Right ventricle myocardium superior (tissue), 1 donor: ENCODE measurements around the gene BANF2. TPM values are rescaled to one million over a fixed set of nuclear protein-coding genes. Genes with fewer than 3 reads are reported as not detected.
A peak's percentile ranks its signal among the peaks of the same experiment; 100 is the strongest.

Source experiments
- ATAC-seq: fragments of 200-7000 bp; cut with Tn5 transposase; one replicate; pipeline ENCODE4 v1.9.1; 2020; ENCODE audit warnings: mild to moderate bottlenecking; ENCODE audit not compliant: poor library complexity
- DNase-seq: peaks from one replicate; pipeline ENCODE4 v3.0.0-alpha.2; 2020
- intact Hi-C: fragments of 100-400 bp; cut with DNase I; formaldehyde crosslinking; loops from one replicate; pipeline ENCODE4 v1.11.2; 2022
- total RNA-seq: library from RNA; stranded (reverse); fragmentation: NEBNext Ultra II Directional; extraction: Animal tissue kit (Norgen Biotek cat#: 25700); gene quantifications from one replicate; pipeline ENCODE4 v1.2.1, GENCODE V29; 2021
- donor health status: DM: no; HTN: yes; CAD: no; lungs with severe emphysema.

Gene BANF2
- total RNA-seq, 1 donor from 2014 or later: not detected

- DNase-seq: peak; percentile 58
- intact Hi-C loops: no loop called here
- ATAC-seq: peak; percentile 82
These were observed 37.3 kb upstream of the BANF2 start for GRCh38 chr20:17662333-17663039.

- intact Hi-C loops: no loop called here
- ATAC-seq (peak; percentile 24), DNase-seq (no peak)
These were observed 36.7 kb upstream of the BANF2 start for GRCh38 chr20:17663040-17663399.

- no peak for DNase-seq
- intact Hi-C loops: no loop called here
- no peak for ATAC-seq
These were observed 36.3 kb upstream of the BANF2 start for GRCh38 chr20:17663486-17663885.

DNA sequence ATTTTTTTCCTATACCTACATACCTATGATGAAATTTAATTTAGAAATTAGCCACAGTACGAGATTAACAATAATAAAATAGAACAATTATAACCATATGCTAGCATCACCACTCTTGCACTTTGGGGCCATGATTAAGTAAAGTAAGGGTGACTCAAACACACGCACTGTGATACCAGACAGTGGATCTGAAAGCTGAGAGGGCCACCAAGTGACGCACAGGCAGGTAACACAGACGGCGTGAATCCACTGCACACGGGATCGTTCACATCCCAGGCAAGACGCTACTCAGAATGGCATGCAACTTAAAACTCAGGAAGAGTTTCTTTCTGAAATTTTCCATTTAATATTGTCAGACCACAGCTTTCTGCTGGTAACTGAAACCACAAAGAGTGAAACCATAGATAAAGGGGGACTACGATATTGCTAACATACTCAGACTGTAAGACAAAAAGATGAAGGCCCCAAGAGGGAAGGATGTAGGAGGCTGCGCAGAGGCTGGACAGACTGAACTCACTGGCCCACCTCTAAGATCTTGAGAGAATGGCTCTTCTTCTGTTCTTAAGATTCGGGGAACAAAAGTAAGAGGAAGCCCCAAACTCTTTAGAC is 35.6 kb upstream of the BANF2 start:
- ATAC-seq (no peak), DNase-seq (no peak)
- intact Hi-C loops: no loop called here

DNA sequence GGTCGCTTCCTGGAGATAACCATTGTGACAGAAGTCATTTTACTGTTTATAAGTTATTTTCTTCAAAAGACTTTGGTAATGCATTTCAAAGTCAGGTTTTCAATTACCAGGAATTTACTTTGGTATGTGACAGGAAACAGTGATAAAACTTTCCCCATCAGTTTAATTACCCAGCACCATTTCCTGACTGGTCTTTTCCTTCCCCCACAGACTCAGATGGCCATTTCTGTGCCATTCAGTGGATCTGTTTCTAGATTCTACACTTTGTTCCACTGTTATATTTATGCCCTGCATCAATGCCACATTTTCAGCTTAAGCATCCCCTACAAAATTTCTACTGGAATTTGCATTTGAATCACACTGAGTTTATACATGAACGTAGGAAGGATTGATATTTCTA is 34.0 kb upstream of the BANF2 start:
- intact Hi-C loops: no loop called here
- ATAC-seq: no peak
- no peak for DNase-seq

- ATAC-seq: peak; percentile 61
- DNase-seq: no peak
- intact Hi-C loops: no loop called here
These were observed 33.3 kb upstream of the BANF2 start for GRCh38 chr20:17666481-17666880.

DNA sequence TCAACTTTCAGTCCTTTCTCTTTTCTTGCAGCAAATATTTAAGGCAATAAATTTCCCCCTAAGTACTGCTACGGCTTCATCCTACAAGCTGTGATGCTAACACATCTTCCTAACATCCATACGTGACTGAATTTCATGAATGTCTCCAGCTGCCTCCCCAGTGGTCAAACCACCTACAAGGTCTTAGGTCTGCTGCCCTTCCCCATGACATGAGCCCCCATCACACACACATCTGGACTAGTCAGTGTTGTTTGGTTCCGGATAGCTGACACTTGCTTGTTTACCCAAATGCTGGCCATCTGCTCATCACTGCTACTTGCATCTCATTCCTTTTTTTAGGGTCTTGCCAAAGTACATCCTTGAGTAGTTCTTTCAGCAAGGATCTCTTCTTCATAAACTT is 32.3 kb upstream of the BANF2 start:
- intact Hi-C loops: no loop called here
- ATAC-seq: no peak

DNA sequence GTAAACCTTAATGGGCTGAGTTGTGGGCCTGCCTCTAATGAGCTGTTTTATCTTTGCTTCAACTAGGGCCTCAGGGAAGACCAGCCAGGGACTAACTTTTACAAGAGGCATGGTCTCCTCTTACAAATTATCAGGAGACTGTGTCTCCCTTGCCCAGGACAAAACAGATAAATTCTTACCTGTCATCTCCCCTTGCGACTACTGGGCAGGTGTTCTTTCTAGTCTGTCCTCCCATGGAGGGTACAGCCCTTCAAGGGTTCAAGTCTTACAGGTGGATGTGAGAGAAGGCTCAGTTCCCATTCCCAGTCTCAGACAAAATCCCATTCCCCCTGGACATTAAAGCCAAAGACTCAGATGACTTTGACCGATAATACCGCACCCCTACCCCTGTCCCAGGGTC is 31.3 kb upstream of the BANF2 start:
- ATAC-seq (no peak), DNase-seq (no peak)
- intact Hi-C loops: no loop called here

More for the DNA sequence above, 32.3 kb upstream of the BANF2 start:
- DNase-seq: no peak

- no peak for ATAC-seq
- intact Hi-C loops: no loop called here
These were observed 30.3 kb upstream of the BANF2 start for GRCh38 chr20:17669306-17669931.

DNA sequence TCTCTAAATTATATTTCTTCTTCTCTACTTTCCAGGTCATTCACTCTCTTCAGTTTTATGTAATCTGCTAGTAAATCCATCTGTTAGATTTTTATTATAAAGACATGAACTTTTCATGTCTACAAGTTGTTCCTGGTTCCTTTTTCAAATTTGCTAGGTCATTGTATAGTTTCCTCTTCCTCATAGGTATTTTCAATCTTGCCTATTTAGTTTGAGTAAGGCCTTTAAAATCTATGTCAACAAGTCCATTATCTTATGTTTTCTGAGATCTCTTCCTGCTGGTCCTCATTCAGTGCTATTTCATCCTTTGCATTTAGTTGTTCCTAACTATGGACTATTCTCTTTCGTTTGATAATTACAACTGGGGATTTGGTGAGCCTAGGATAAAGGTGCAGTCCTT is 28.8 kb upstream of the BANF2 start:
- no peak for ATAC-seq
- intact Hi-C loops: loop anchor here (10.0 kb wide), 1 partner anchor 56 kb away; no protein-coding TSS in a partner anchor

More at GRCh38 chr20:17669306-17669931, 30.3 kb upstream of the BANF2 start:
- DNase-seq: no peak

GRCh38 chr20:17671565-17671964 is 28.2 kb upstream of the BANF2 start:
- no peak for DNase-seq

More for the DNA sequence above, 28.8 kb upstream of the BANF2 start:
- DNase-seq: no peak

GRCh38 chr20:17673084-17673483 is 26.7 kb upstream of the BANF2 start:
- intact Hi-C loops: loop anchor here (10.0 kb wide), 1 partner anchor 58 kb away; no protein-coding TSS in a partner anchor
- no peak for DNase-seq
- no peak for ATAC-seq

More at GRCh38 chr20:17671565-17671964, 28.2 kb upstream of the BANF2 start:
- ATAC-seq: no peak
- intact Hi-C loops: loop anchor here (10.0 kb wide), 1 partner anchor 57 kb away; no protein-coding TSS in a partner anchor

GRCh38 chr20:17674722-17675518 is 24.8 kb upstream of the BANF2 start:
- peak; percentile 30 for ATAC-seq
- intact Hi-C loops: loop anchor here (10.0 kb wide), 1 partner anchor 60 kb away; no protein-coding TSS in a partner anchor
- no peak for DNase-seq

- ATAC-seq: no peak
- DNase-seq: no peak
- intact Hi-C loops: loop anchor here (10.0 kb wide), 1 partner anchor 61 kb away; no protein-coding TSS in a partner anchor
These were observed 24.0 kb upstream of the BANF2 start for GRCh38 chr20:17675519-17676377.

DNA sequence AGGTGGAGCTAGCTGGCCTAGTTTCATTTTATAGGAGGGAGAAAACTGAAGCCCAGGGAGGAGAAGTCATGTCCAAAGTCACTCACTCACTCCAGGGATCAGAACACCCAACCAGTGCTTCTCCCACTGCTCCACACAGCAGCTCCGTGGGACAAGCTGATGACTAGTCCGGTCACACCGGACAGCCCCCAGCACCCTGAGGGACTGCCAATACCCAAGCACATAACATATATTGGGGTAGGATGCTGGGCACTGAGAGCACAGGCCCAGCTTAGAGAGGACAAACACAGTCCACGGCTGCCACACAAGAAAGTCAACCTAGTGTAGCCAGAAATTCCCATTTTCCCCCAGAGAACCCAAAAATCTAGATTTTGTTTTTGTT is 23.4 kb upstream of the BANF2 start:
- intact Hi-C loops: loop anchor here (10.0 kb wide), 1 partner anchor 62 kb away; no protein-coding TSS in a partner anchor
- ATAC-seq (no peak), DNase-seq (no peak)

DNA sequence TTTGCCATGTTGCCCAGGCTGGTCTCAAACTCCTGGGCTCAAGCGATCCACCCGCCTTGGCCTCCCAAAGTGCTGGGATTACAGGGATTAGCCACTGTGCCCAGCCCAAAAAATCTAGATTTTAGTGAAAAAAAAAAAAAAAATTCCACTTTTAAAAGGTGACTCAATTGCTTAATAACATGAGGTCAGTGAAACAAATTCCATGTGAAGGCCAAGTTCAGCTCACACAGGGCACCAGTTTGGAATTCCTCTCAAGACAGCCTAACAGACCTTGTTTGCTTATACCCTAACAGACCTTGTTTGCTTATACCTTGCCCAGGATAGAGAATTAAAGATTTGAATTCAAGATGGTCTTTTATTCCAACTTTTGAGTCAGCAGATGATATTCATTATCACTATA is 22.8 kb upstream of the BANF2 start:
- DNase-seq (no peak), ATAC-seq (no peak)
- intact Hi-C loops: loop anchor here (10.0 kb wide), 1 partner anchor 62 kb away; no protein-coding TSS in a partner anchor

GRCh38 chr20:17678295-17678694 is 21.5 kb upstream of the BANF2 start:
- ATAC-seq (no peak), DNase-seq (no peak)
- intact Hi-C loops: loop anchor here (10.0 kb wide), 1 partner anchor 63 kb away; no protein-coding TSS in a partner anchor

DNA sequence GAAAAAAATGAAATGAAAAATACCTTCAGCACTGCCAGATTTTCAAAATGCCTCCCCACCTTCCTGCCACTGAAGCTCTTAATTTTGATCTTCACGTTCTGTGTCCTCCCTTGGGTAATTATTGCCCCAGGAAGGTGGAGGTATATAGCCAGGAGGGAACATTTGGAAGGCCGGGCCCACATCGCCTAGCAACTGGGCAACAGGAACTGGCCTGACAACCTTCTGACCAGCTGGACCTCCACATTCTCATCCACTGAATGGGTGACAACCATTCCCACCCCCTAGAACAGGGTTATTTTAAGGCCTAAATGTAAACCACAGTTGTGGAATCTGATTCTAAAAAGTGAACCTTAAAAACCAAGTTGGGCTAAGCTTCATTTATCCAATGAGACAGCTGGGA is 20.9 kb upstream of the BANF2 start:
- ATAC-seq: no peak
- no peak for DNase-seq
- intact Hi-C loops: loop anchor here (10.0 kb wide), 1 partner anchor 64 kb away; no protein-coding TSS in a partner anchor
